CD4-positive, alpha-beta memory T cell (primary cell): ENCODE measurements around the gene PIK3IP1. TPM values are rescaled to one million over a fixed set of nuclear protein-coding genes. Genes with fewer than 3 reads are reported as not detected.

Experiments used
- CTCF ChIA-PET: fragments of 350-600 bp; sonication (Branson Sonifier 250); formaldehyde crosslinking; loops from one replicate; lab custom pipeline; 2021; ENCODE audit warnings: inconsistent platforms; ENCODE audit not compliant: partially characterized antibody; lab: Charles Lee
- POLR2A ChIA-PET: fragments of 350-600 bp; sonication (Branson Sonifier 250); formaldehyde crosslinking; loops from one replicate; lab custom pipeline; 2021; ENCODE audit not compliant: partially characterized antibody; lab: Charles Lee
- DNase-seq, 5 donors: peaks; one replicate each; pipeline versions ENCODE4 v3.0.0 to v3.0.0-alpha.2; 2020 to 2022; ENCODE audit warnings: mixed read lengths in 1 of 5
- H3K27ac ChIP-seq: one replicate; pipeline ENCODE4 v1.7.0; 2013; ENCODE audit warnings: low read depth, low read length
- H3K27me3 ChIP-seq: 2 replicates; pipeline ENCODE4 v1.7.0; 2013; ENCODE audit warnings: mild to moderate bottlenecking, low read length, moderate library complexity; ENCODE audit not compliant: insufficient read depth
- H3K36me3 ChIP-seq: 2 replicates; pipeline ENCODE4 v1.7.0; 2013; ENCODE audit warnings: mild to moderate bottlenecking, low read length, moderate library complexity; ENCODE audit not compliant: insufficient read depth
- H3K4me1 ChIP-seq: 2 replicates; pipeline ENCODE4 v1.7.0; 2013; ENCODE audit warnings: mild to moderate bottlenecking, low read length, moderate library complexity; ENCODE audit not compliant: insufficient read depth
- H3K4me3 ChIP-seq, 2 donors: one replicate each; pipeline ENCODE4 v1.7.0; 2013; ENCODE audit warnings: low read length in 2 of 2, mild to moderate bottlenecking in 1 of 2
- H3K9me3 ChIP-seq, 2 donors: one replicate each; pipeline ENCODE4 v1.7.0; 2013; ENCODE audit warnings: low read length in 2 of 2, control low read depth in 1 of 2; ENCODE audit not compliant: control insufficient read depth in 1 of 2
- H3K27ac Mint-ChIP-seq, 7 donors: one replicate each; pipeline ENCODE4 v1.8.0; 2020 to 2021; ENCODE audit warnings: mixed read lengths in 7 of 7, mild to moderate bottlenecking in 6 of 7, inconsistent platforms in 3 of 7, moderate library complexity in 3 of 7
- H3K27me3 Mint-ChIP-seq, 2 donors: one replicate each; pipeline ENCODE4 v1.8.0; 2020 to 2021; ENCODE audit warnings: mixed read lengths in 2 of 2
- H3K36me3 Mint-ChIP-seq, 2 donors: one replicate each; pipeline ENCODE4 v1.8.0; 2020 to 2021; ENCODE audit warnings: mixed read lengths in 2 of 2, inconsistent platforms in 1 of 2, mild to moderate bottlenecking in 1 of 2
- H3K4me1 Mint-ChIP-seq, 4 donors: one replicate each; pipeline ENCODE4 v1.8.0; 2020 to 2021; ENCODE audit warnings: mixed read lengths in 4 of 4, mild to moderate bottlenecking in 1 of 4
- H3K4me3 Mint-ChIP-seq, 8 donors: one replicate each; pipeline ENCODE4 v1.8.0; 2020 to 2021; ENCODE audit warnings: mixed read lengths in 8 of 8, mild to moderate bottlenecking in 7 of 8, moderate library complexity in 6 of 8, inconsistent platforms in 3 of 8
- H3K9me3 Mint-ChIP-seq, 8 donors: one replicate each; pipeline ENCODE4 v1.8.0; 2020 to 2021; ENCODE audit warnings: mixed read lengths in 8 of 8, mild to moderate bottlenecking in 5 of 8, inconsistent platforms in 3 of 8, moderate library complexity in 1 of 8
- intact Hi-C: fragments of 100-400 bp; cut with micrococcal nuclease; formaldehyde crosslinking; loops from one replicate; pipeline ENCODE4 v1.15.1; 2023
- polyA plus RNA-seq, 2 donors: library from polyadenylated mRNA; unstranded; fragments of 300-500 nt; fragmentation: Illumina TruSeq; gene quantifications; one replicate each; pipeline ENCODE4 v1.2.3, GENCODE V29; 2021
- total RNA-seq, 2 experiments: library from RNA; stranded (reverse); gene quantifications; one replicate each; pipeline ENCODE4 v1.2.3, GENCODE V29; 2021

The PIK3IP1 gene
- total and polyA plus RNA-seq, 4 experiments from 2014 or later = 399 to 473 (median 414) TPM

DNA sequence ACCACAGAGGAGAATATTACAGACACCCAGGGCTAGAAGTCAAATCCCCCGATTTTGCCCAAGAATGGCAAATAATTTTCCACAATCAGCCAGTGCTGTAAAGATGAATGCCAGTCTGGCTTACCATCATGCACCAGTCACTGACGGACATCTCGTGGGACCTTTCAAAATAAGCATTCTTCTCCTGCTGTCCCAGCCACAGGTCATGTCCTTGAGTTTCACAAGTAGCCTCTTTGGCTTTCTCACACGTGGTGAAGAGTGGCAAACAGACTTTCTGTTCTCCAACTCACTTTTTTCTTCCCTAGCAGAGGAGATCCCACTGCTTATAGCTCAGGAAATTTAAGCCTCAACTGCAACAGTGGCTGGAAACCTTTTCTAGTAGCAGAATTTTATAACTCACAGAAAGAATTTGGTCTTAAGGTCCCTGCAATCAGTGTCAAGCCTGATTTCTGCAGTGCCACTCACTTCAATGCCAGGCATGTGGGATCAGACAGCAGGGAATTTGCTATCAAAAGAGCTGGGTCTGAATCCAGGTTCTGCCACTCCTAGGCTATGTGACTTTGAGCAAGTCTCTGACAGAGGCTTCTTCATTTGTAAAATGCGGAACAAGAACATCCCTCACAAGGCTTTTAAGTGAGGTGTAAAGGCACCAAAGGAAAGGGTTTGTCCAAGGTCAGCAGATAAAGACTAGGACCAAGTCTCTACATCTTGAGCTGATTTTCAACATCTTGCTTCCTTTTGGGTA lies 3.6 kb downstream of the PIK3IP1 start:
- Mint-ChIP-seq H3K27me3 (no peaks in the 10 kb centered on the region), H3K4me3 (peak overlapping the region; percentile 92 to 100 (median 98)), H3K9me3 (peaks cover 0 to 6% (median 0%) of the 10 kb centered on the region in 8 donors), H3K27ac (peak overlapping the region; percentile 99 to 100 (median 100)), H3K4me1 (peaks cover 45 to 89% (median 66%) of the 10 kb centered on the region in 4 donors), H3K36me3 (peaks cover 68 to 86% of the 10 kb centered on the region in 2 donors)
- H3K27me3 ChIP-seq = no peaks in the 10 kb centered on the region
- peak overlapping the region; percentile 67 to 89 for H3K4me3 ChIP-seq
- H3K9me3 ChIP-seq = no peaks in the 10 kb centered on the region
- intact Hi-C loops = no loop called here
- peak overlapping the region; percentile 100 for H3K27ac ChIP-seq
- H3K4me1 ChIP-seq = peaks cover 74% of the 10 kb centered on the region
- peaks cover 49% of the 10 kb centered on the region for H3K36me3 ChIP-seq
- ChIA-PET CTCF (interaction anchor here (2.7 to 13.6 kb wide), 4 partner anchors 10 to 77 kb away, joined by 21 to 140 read pairs (median 74); partner anchors contain the start of gene LIMK2), POLR2A (interaction anchor here (0.9 to 17.3 kb wide), 12 partner anchors 9 to 348 kb away, joined by 3 to 1203 read pairs (median 51); partner anchors contain the start of genes LIMK2, MORC2, PATZ1 and RNF185)
- DNase-seq = no peak

DNA sequence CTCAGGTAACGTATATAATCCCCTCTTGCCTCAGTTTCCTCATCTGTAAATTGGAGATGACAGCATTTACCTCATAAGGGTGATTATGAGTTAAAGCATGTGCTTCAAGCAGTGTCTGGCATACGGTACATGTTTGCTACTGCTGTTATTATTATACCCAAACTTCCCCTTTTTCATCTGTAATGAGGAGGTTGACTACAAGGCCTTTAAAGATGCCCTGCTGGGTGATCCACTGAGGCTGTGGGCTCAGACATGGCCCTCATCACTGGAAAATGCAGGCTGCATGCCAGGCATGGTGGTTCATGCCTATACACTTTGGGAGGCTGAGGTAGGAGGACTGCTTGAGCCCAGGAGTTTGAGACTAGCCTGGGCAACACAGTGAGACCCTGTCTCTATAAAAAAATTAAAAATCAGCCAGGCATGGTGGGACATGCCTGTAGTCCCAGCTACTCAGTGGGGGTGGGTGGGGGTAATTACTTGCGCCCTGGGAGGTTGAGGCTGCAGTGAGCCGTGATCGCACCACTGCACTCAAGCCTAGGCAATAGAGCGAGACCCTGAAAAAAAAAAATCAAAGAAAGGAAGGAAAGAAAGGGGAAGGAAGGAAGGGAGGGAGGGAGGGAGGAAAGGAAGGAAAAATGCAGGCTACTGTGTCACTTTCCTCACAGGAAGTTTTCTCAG lies 4.3 kb downstream of the PIK3IP1 start:
- Histone ChIP-seq H3K4me1 (peaks cover 74% of the 10 kb centered on the region), H3K4me3 (peak overlapping the region; percentile 9 to 89), H3K27ac (peak overlapping the region; percentile 100), H3K9me3 (no peaks in the 10 kb centered on the region), H3K36me3 (peaks cover 56% of the 10 kb centered on the region), H3K27me3 (no peaks in the 10 kb centered on the region)
- Mint-ChIP-seq H3K36me3 (peaks cover 75 to 89% of the 10 kb centered on the region in 2 donors), H3K4me3 (peak overlapping the region; percentile 85 to 100 (median 97)), H3K4me1 (peaks cover 47 to 89% (median 67%) of the 10 kb centered on the region in 4 donors), H3K9me3 (peaks cover 0 to 6% (median 0%) of the 10 kb centered on the region in 8 donors), H3K27ac (peak overlapping the region; percentile 99 to 100 (median 100)), H3K27me3 (no peaks in the 10 kb centered on the region)
- intact Hi-C loops = no loop called here
- no peak for DNase-seq
- ChIA-PET POLR2A (interaction anchor here (0.7 to 17.3 kb wide), 11 partner anchors 10 to 343 kb away, joined by 3 to 1203 read pairs (median 4); partner anchors contain the start of gene LIMK2), CTCF (interaction anchor here (4.9 to 13.6 kb wide), 3 partner anchors 16 to 77 kb away, joined by 48 to 140 read pairs (median 101); partner anchors contain the start of gene LIMK2)

DNA sequence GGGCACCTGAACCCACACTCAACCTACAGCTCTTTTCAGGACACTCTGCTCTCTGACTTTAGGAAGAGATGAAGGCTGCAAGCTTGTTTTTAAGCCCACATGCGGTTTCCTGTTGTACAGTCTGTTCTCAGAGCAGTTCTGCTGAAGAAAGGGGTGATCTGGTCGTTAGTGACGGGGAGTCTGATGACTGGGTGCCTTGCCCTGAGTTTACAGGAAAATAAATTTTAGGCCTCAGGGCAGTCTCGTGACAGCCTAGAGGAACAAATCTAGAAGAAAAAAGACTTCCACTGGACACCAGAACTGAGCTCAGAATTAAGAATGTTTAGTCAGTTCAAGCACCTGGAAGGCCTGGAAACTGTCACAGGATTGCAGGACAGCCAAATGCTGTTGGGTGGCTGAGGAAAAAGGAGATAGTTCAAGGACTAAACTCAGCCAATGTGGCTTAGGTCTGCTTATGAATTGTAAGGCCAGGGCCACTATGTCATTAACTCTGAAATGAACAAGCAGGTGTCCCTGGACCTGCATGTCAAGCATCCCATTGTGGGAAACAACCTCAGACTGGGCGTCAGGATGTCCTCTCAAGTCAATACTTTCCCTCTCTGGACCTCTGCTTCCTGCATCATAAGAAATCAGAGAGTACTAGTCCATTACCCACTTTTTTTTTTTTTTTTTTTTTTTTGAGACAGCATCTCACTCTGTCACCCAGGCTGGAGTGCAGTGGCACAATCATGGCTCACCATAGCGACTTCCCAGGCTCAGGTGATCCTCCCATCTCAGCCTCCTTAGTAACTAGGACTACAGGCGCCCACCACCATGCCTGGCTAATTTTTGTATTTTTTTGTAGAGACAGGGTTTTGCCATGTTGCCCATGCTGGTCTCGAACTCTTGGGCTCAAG lies 5.7 kb downstream of the PIK3IP1 start:
- peaks cover 55 to 93% (median 72%) of the 10 kb centered on the region in 4 donors for H3K4me1 Mint-ChIP-seq
- peaks cover 0 to 6% (median 0%) of the 10 kb centered on the region in 8 donors for H3K9me3 Mint-ChIP-seq
- H3K4me3 Mint-ChIP-seq = peak overlapping the region; percentile 80 to 100 (median 94)
- no peaks in the 10 kb centered on the region for H3K27me3 ChIP-seq
- ChIA-PET CTCF (interaction anchor here (0.8 to 2.5 kb wide), 8 partner anchors 9 to 77 kb away, joined by 3 to 27 read pairs (median 4); partner anchors contain the start of gene LIMK2), POLR2A (interaction anchor here (0.6 to 17.9 kb wide), 24 partner anchors 9 to 652 kb away, joined by 3 to 1203 read pairs (median 6); partner anchors contain the start of genes LIMK2, MORC2, PATZ1 and PIK3IP1)
- H3K36me3 Mint-ChIP-seq = peaks cover 77 to 88% of the 10 kb centered on the region in 2 donors
- peak; percentile 83 to 87 (median 84) for DNase-seq
- intact Hi-C loops = no loop called here
- peaks cover 70% of the 10 kb centered on the region for H3K36me3 ChIP-seq
- peak overlapping the region in 1 of 2 donors; percentile 45 for H3K4me3 ChIP-seq
- peaks cover 82% of the 10 kb centered on the region for H3K4me1 ChIP-seq
- H3K27me3 Mint-ChIP-seq = no peaks in the 10 kb centered on the region
- peak overlapping the region; percentile 68 for H3K27ac ChIP-seq
- no peaks in the 10 kb centered on the region for H3K9me3 ChIP-seq
- peak overlapping the region; percentile 99 to 100 (median 100) for H3K27ac Mint-ChIP-seq

- peaks cover 100% of the 10 kb centered on the region for H3K4me1 ChIP-seq
- Mint-ChIP-seq H3K27ac (peak overlapping the region; percentile 99 to 100 (median 100)), H3K27me3 (no peaks in the 10 kb centered on the region), H3K9me3 (peaks cover 0 to 2% (median 0%) of the 10 kb centered on the region in 8 donors), H3K36me3 (peaks cover 81 to 94% of the 10 kb centered on the region in 2 donors), H3K4me1 (peaks cover 69 to 100% (median 84%) of the 10 kb centered on the region in 4 donors), H3K4me3 (peak overlapping the region; percentile 72 to 100 (median 88))
- H3K27ac ChIP-seq = peak overlapping the region; percentile 68
- no peaks in the 10 kb centered on the region for H3K27me3 ChIP-seq
- peaks cover 83% of the 10 kb centered on the region for H3K36me3 ChIP-seq
- POLR2A ChIA-PET = interaction anchor here (1.0 to 17.9 kb wide), 12 partner anchors 10 to 72 kb away, joined by 3 to 1203 read pairs (median 8); partner anchors contain the start of genes LIMK2, PATZ1 and PIK3IP1
- no peak for DNase-seq
- peak overlapping the region; percentile 14 to 44 for H3K4me3 ChIP-seq
- CTCF ChIA-PET = interaction anchor here (0.9 to 3.4 kb wide), 7 partner anchors 8 to 73 kb away, joined by 3 to 30 read pairs (median 11); partner anchors contain the start of genes LIMK2 and PIK3IP1
- no peaks in the 10 kb centered on the region for H3K9me3 ChIP-seq
- intact Hi-C loops = no loop called here
These were observed 7.8 kb downstream of the PIK3IP1 start for GRCh38 chr22:31284281-31285155.

DNA sequence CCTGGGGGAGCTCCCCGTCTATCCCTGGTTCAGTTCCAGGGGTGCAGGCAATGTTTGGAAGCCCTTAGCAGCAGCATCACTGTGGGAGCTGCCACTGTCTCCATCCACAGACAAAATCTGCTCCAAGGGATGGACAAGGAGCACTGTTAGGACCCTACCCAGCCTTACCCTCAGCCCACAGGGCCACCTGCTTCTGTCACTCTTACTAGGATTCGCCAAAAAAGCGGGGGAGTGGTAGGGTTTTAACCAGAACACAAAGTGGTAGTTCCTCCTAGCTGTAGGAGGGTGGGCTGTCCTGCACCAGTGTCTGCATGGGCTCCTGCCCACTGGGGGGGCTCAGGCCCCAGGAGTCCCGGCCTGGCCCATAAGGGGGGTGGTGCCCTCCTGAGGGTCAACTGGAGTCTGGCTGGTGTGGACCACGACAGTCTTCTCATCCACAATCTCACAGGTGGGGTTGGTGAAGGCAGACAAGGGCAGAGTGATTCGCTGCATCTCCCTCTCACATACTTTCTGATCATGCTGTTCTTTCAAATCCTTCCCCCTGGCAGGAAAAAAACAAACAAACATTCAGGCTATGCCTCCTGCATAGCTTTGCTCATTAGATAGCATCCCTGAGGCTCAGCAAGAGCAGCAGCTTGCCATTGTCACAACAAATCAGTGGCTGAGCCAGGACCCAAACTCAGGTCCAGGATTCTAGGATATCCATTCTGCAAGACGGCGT lies 9.4 kb downstream of the PIK3IP1 start:
- DNase-seq = no peak
- Mint-ChIP-seq H3K27me3 (no peaks in the 10 kb centered on the region), H3K4me1 (peaks cover 78 to 100% (median 88%) of the 10 kb centered on the region in 4 donors), H3K36me3 (peaks cover 77 to 87% of the 10 kb centered on the region in 2 donors), H3K9me3 (peaks cover 0 to 2% (median 0%) of the 10 kb centered on the region in 8 donors), H3K27ac (peak overlapping the region; percentile 68 to 100 (median 99)), H3K4me3 (peak overlapping the region in 6 of 8 donors; percentile 23 to 83 (median 65))
- intact Hi-C loops = no loop called here
- POLR2A ChIA-PET = interaction anchor here (1.0 to 17.9 kb wide), 9 partner anchors 9 to 71 kb away, joined by 3 to 1203 read pairs (median 7); partner anchors contain the start of genes LIMK2 and PIK3IP1
- no peak overlapping the region for H3K4me3 ChIP-seq
- no peaks in the 10 kb centered on the region for H3K9me3 ChIP-seq
- H3K27ac ChIP-seq = no peak overlapping the region
- CTCF ChIA-PET = interaction anchor here (0.8 to 3.4 kb wide), 6 partner anchors 8 to 30 kb away, joined by 3 to 30 read pairs (median 5); partner anchors contain the start of gene PIK3IP1
- peaks cover 100% of the 10 kb centered on the region for H3K4me1 ChIP-seq
- no peaks in the 10 kb centered on the region for H3K27me3 ChIP-seq
- H3K36me3 ChIP-seq = peaks cover 68% of the 10 kb centered on the region
